Measurements from ENCODE around the gene CNIH1.
"Not testable (repeated sequence)": the region's sequence is repeated elsewhere in the genome, so short reads cannot be mapped to it uniquely, and the experiment has no call there.

Gene CNIH1

GRCh38 chr14:54381821-54382220 is 59.4 kb downstream of the CNIH1 start:
- no peak for DNase-seq (ENCODE audit: low read depth)

DNA sequence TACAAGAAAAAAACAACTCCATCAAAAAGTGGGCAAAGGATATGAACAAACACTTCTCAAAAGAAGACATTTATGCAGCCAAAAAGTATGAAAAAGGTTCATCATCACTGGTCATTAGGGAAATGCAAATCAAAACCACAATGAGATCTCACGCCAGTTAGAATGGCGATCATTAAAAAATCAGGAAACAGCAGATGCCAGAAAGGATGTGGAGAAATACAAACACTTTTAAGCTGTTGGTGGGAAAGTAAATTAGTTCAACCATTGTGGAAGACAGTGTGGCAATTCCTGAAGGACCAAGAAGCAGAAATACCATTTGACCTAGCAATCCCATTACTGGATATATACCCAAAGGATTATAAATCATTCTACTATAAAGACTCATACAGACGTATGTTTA is 60.6 kb downstream of the CNIH1 start:
- DNase-seq (ENCODE audit: low read depth), result not testable (repeated sequence)

- not testable (repeated sequence) for DNase-seq (ENCODE audit: low read depth)
These were observed 62.3 kb downstream of the CNIH1 start for GRCh38 chr14:54378893-54379292.

- no peak for DNase-seq (ENCODE audit: low read depth)
These were observed 63.7 kb downstream of the CNIH1 start for GRCh38 chr14:54377501-54377900.

DNA sequence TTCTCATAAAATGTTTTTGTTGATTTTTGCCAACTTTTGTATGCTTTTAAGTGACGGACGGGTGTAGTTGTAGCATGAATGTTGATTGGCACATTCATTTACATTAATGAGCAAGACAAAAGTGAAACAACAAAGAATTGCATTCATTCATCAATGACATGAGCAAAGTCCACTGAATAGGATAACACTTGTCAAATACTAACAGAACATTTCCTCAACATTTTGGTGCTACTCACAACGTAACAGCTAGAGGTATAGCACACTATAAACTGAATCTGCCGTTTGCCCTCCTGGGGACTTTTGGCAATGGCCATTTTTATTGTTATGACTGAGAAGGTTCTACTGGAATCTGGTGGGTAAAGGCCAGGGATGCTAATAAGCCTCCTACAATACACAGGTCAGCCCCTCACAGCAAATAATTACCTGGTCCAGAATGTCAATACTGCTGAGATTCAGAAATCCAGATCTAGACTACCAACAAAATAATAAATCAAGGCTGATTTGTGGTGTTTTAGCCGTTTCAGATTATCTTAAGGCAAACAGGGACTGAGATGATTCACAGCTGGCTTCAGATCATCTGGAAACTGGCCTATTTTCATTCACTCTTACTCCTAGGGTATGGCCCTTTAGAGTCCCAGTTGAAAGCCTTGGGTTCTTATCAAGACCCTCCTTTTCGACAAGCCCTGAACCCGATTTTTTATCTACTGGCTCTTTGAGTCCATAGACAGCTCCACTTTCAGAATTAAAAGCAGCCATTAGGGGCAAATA is 66.9 kb downstream of the CNIH1 start:
- DNase-seq (ENCODE audit: low read depth), result no peak

All from CMK (cell line).